GM06990 (cell line): ENCODE measurements around the gene FOXP4.
"Not testable (repeated sequence)": the region's sequence is repeated elsewhere in the genome, so short reads cannot be mapped to it uniquely, and the experiment has no call there.

ENCODE experiments used
- DNase-seq: peaks from one replicate; pipeline ENCODE4 v3.0.0-alpha.2; 2011; ENCODE audit not compliant: insufficient read length; ENCODE audit errors: extremely low read depth
- H3K27me3 ChIP-seq: replicated peaks from 2 replicates; pipeline ENCODE4 v1.6.0; 2011; ENCODE audit warnings: low read length; ENCODE audit not compliant: control insufficient read depth, insufficient read depth
- H3K36me3 ChIP-seq: 2 replicates; pipeline ENCODE4 v1.5.1; 2011; ENCODE audit warnings: low read length; ENCODE audit not compliant: control insufficient read depth, insufficient read depth
- H3K4me3 ChIP-seq: replicated peaks from 2 replicates; pipeline ENCODE4 v1.5.1; 2011; ENCODE audit warnings: low read depth, mild to moderate bottlenecking, control low read depth, low read length
- TF ChIP-seq, protein P1 (sequence below): IDR thresholded peaks from 2 replicates; pipeline ENCODE4 v1.5.1; 2011; ENCODE audit warnings: low read length, control low read depth, mild to moderate bottlenecking, inconsistent platforms; ENCODE audit not compliant: insufficient read depth, poor library complexity, severe bottlenecking

The FOXP4 gene

GRCh38 chr6:41608443-41609151, 62.4 kb downstream of the FOXP4 start:
- Histone ChIP-seq H3K36me3 (no peaks in the 10 kb centered on the region), H3K4me3 (no peak overlapping the region), H3K27me3 (no peaks in the 10 kb centered on the region)
- TF ChIP-seq, protein P1, sequence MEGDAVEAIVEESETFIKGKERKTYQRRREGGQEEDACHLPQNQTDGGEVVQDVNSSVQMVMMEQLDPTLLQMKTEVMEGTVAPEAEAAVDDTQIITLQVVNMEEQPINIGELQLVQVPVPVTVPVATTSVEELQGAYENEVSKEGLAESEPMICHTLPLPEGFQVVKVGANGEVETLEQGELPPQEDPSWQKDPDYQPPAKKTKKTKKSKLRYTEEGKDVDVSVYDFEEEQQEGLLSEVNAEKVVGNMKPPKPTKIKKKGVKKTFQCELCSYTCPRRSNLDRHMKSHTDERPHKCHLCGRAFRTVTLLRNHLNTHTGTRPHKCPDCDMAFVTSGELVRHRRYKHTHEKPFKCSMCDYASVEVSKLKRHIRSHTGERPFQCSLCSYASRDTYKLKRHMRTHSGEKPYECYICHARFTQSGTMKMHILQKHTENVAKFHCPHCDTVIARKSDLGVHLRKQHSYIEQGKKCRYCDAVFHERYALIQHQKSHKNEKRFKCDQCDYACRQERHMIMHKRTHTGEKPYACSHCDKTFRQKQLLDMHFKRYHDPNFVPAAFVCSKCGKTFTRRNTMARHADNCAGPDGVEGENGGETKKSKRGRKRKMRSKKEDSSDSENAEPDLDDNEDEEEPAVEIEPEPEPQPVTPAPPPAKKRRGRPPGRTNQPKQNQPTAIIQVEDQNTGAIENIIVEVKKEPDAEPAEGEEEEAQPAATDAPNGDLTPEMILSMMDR: no peak
- DNase-seq: no peak

DNA sequence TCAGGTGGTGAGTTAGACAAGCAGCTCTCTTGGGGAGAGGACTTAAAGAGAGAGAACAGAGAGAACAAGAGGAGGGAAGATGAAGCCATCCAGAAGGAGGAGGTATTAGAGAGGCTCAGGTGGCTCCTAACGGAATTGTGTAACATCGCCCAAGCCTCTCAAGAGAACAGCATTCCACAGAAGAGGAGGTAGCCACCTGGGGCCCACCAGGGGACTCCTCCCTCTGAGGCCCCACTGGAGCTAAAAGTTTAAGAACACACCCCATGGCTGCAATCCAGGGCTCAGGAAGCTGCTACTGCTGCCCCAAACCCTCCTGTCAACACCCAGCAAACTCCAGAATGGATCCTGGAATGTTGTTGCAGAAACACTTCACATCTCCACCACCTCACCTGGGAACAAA, 68.5 kb downstream of the FOXP4 start:
- Histone ChIP-seq H3K4me3 (no peak overlapping the region), H3K27me3 (no peaks in the 10 kb centered on the region), H3K36me3 (no peaks in the 10 kb centered on the region)
- no peak for DNase-seq
- TF ChIP-seq, protein P1: no peak

- DNase-seq: no peak
- no peak overlapping the region for H3K4me3 ChIP-seq
- TF ChIP-seq, protein P1: no peak
- no peaks in the 10 kb centered on the region for H3K27me3 ChIP-seq
- no peaks in the 10 kb centered on the region for H3K36me3 ChIP-seq
These were observed 69.1 kb downstream of the FOXP4 start for GRCh38 chr6:41615311-41615710.

DNA sequence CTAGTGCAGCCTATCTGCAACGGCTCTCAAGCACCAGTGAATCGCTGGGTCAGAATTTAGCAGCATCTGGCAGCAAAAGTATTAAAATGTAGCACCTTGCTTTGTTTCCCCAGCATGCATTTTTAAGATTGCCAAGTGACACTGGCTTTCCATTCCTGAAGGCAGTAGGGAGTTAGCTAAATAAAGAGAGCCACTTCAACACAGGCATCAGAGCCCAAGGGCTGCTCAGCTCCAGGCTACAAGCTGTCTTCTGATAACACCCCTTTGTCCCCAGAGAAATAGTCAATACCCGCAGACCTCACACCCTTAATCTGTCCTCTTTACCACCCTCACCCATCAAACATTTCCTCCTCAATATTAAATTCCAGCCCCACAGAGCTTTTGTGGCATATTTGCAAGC, 72.4 kb downstream of the FOXP4 start:
- Histone ChIP-seq H3K27me3 (no peaks in the 10 kb centered on the region), H3K36me3 (no peaks in the 10 kb centered on the region), H3K4me3 (no peak overlapping the region)
- TF ChIP-seq, protein P1: no peak
- no peak for DNase-seq

DNA sequence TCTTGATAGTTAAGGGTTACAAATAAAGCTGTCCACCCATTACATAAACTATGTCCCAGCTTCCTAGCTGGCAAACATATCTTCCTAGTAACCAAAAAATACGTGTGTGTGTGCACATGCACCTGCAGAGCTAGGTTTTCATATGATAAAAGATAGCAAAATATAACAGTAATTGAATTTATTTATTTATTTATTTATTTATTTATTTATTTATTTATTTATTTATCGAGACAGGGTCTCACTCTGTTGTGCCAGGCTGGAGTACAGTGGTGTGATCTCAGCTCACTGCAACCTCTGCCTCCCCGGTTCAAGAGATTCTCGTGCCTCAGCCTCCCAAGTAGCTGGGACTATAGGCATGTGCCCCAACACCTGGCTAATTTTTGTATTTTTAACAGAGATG, 73.0 kb downstream of the FOXP4 start:
- not testable (repeated sequence) for H3K36me3 ChIP-seq, DNase-seq, H3K27me3 ChIP-seq, H3K4me3 ChIP-seq

- Histone ChIP-seq H3K36me3 (no peaks in the 10 kb centered on the region), H3K4me3 (no peak overlapping the region), H3K27me3 (no peaks in the 10 kb centered on the region)
- no peak for DNase-seq
- TF ChIP-seq, protein P1: no peak
These were observed 75.2 kb downstream of the FOXP4 start for GRCh38 chr6:41621367-41621766.
